HEK293T (cell line): ENCODE data around the gene MYOM3.
"Not testable (repeated sequence)": the region's sequence is repeated elsewhere in the genome, so short reads cannot be mapped to it uniquely, and the experiment has no call there.

Experiments used
- CTCF ChIA-PET: fragments of 350-600 bp; formaldehyde crosslinking; extraction: SDS; loops from one replicate; lab custom pipeline; 2021; ENCODE audit warnings: antibody characterized with exemption, inconsistent platforms; lab: Yijun Ruan, JAX
- POLR2A ChIA-PET: fragments of 350-600 bp; formaldehyde crosslinking; extraction: SDS; loops from one replicate; lab custom pipeline; 2020; ENCODE audit warnings: antibody characterized with exemption, inconsistent platforms; lab: Yijun Ruan, JAX
- DNase-seq: peaks from one replicate; pipeline ENCODE4 v3.0.0; 2012; ENCODE audit warnings: mixed read lengths; ENCODE audit errors: extremely low spot score
- ARNT ChIP-seq: fragments of 450-650 bp; IDR thresholded peaks from 2 replicates; pipeline ENCODE4 v1.6.1; 2017; ENCODE audit warnings: mild to moderate bottlenecking
- BHLHE40 ChIP-seq: fragments of 450-650 bp; IDR thresholded peaks from 2 replicates; pipeline ENCODE4 v1.6.1; 2016; ENCODE audit warnings: mild to moderate bottlenecking, moderate library complexity, borderline replicate concordance
- CTBP1 ChIP-seq: fragments of 450-650 bp; IDR thresholded peaks from 2 replicates; pipeline ENCODE4 v1.6.1; 2016; ENCODE audit warnings: borderline replicate concordance
- ELF4 ChIP-seq: fragments of 450-650 bp; IDR thresholded peaks from 2 replicates; pipeline ENCODE4 v1.6.1; 2017; ENCODE audit warnings: antibody characterized with exemption
- FOXA1 ChIP-seq: fragments of 450-650 bp; IDR thresholded peaks from 2 replicates; pipeline ENCODE4 v1.6.1; 2016; ENCODE audit warnings: mild to moderate bottlenecking
- FOXK2 ChIP-seq: fragments of 450-650 bp; IDR thresholded peaks from 2 replicates; pipeline ENCODE4 v1.6.1; 2016; ENCODE audit warnings: mild to moderate bottlenecking
- FOXM1 ChIP-seq: fragments of 450-650 bp; IDR thresholded peaks from 2 replicates; pipeline ENCODE4 v1.6.1; 2017; ENCODE audit warnings: mild to moderate bottlenecking, borderline replicate concordance
- HDGF ChIP-seq: fragments of 450-650 bp; IDR thresholded peaks from 2 replicates; pipeline ENCODE4 v1.6.1; 2017; ENCODE audit warnings: antibody characterized with exemption, borderline replicate concordance
- L3MBTL2 ChIP-seq: fragments of 450-650 bp; conservative IDR thresholded peaks from 2 replicates; pipeline ENCODE4 v1.6.1; 2016; ENCODE audit warnings: mild to moderate bottlenecking
- LEF1 ChIP-seq: fragments of 450-650 bp; IDR thresholded peaks from 2 replicates; pipeline ENCODE4 v1.6.1; 2017; ENCODE audit warnings: mild to moderate bottlenecking, borderline replicate concordance
- NFRKB ChIP-seq: fragments of 450-650 bp; IDR thresholded peaks from 2 replicates; pipeline ENCODE4 v1.6.1; 2016; ENCODE audit warnings: mild to moderate bottlenecking, moderate library complexity
- PKNOX1 ChIP-seq: fragments of 450-650 bp; IDR thresholded peaks from 2 replicates; pipeline ENCODE4 v1.6.1; 2016
- SP1 ChIP-seq: fragments of 450-650 bp; IDR thresholded peaks from 2 replicates; pipeline ENCODE4 v1.6.1; 2017
- SUZ12 ChIP-seq: fragments of 450-650 bp; IDR thresholded peaks from 2 replicates; pipeline ENCODE4 v1.6.1; 2016; ENCODE audit warnings: mild to moderate bottlenecking
- TARDBP ChIP-seq: fragments of 450-650 bp; IDR thresholded peaks from 2 replicates; pipeline ENCODE4 v1.6.1; 2016
- ZNF384 ChIP-seq: fragments of 450-650 bp; IDR thresholded peaks from 2 replicates; pipeline ENCODE4 v1.6.1; 2016

MYOM3 gene

GRCh38 chr1:24018611-24019580, 93.0 kb downstream of the MYOM3 start:
- ChIA-PET CTCF (interaction anchor here (1.3 kb wide), 1 partner anchor 9 kb away, joined by 3 read pairs; no protein-coding TSS in a partner anchor), POLR2A (interaction anchor here (1.1 to 2.2 kb wide), 3 partner anchors 9 to 43 kb away, joined by 3 to 14 read pairs (median 4); partner anchors contain the start of gene SRSF10)
- TF ChIP-seq LEF1 (no peak), L3MBTL2 (peak; percentile 38; the same call in 1 of the 2 replicates)
- peak; percentile 88 for DNase-seq

- POLR2A ChIA-PET, result interaction anchor here (1.3 to 2.2 kb wide), 3 partner anchors 35 to 56 kb away, joined by 3 to 8 read pairs (median 4); partner anchors contain the start of genes PNRC2 and SRSF10
- DNase-seq, result no peak
- CTCF ChIA-PET, result interaction anchor here (1.8 kb wide), 1 partner anchor 13 kb away, joined by 4 read pairs; no protein-coding TSS in a partner anchor
- no peak for TF ChIP-seq LEF1
- TF ChIP-seq HDGF, result no peak
- TF ChIP-seq CTBP1, result no peak
- TF ChIP-seq PKNOX1, result no peak
- TF ChIP-seq L3MBTL2, result no peak
- no peak for TF ChIP-seq NFRKB
Measured at GRCh38 chr1:24015221-24016210, 96.4 kb downstream of the MYOM3 start.

- POLR2A ChIA-PET, result not testable (repeated sequence)
- CTCF ChIA-PET, result interaction anchor here (0.7 kb wide), 1 partner anchor 9 kb away, joined by 3 read pairs; no protein-coding TSS in a partner anchor
Measured at GRCh38 chr1:24012878-24013277, 99.1 kb downstream of the MYOM3 start.

GRCh38 chr1:24010650-24011049, 101.3 kb downstream of the MYOM3 start:
- TF ChIP-seq L3MBTL2, result no peak
- no peak for TF ChIP-seq FOXA1
- TF ChIP-seq TARDBP, result no peak
- no peak for TF ChIP-seq LEF1
- TF ChIP-seq ARNT, result no peak
- no peak for TF ChIP-seq FOXK2
- TF ChIP-seq ELF4, result no peak
- TF ChIP-seq BHLHE40, result no peak

More at GRCh38 chr1:24012878-24013277, 99.1 kb downstream of the MYOM3 start:
- DNase-seq, result not testable (repeated sequence)

GRCh38 chr1:24009406-24009805, 102.5 kb downstream of the MYOM3 start:
- ChIA-PET POLR2A (interaction anchor here (1.4 to 2.6 kb wide), 3 partner anchors 28 to 50 kb away, joined by 4 to 18 read pairs (median 8); partner anchors contain the start of genes PNRC2 and SRSF10), CTCF (interaction anchor here (0.7 to 1.2 kb wide), 2 partner anchors 18 to 34 kb away, joined by 3 read pairs; no protein-coding TSS in a partner anchor)
- DNase-seq, result no peak

More at GRCh38 chr1:24010650-24011049, 101.3 kb downstream of the MYOM3 start:
- DNase-seq, result no peak
- ChIA-PET CTCF (no interaction called here), POLR2A (interaction anchor here (2.0 kb wide), 1 partner anchor 30 kb away, joined by 11 read pairs; the partner anchor contains the start of gene SRSF10)

GRCh38 chr1:24008574-24009184, 103.3 kb downstream of the MYOM3 start:
- DNase-seq, result peak; percentile 37
- POLR2A ChIA-PET, result interaction anchor here (1.4 to 2.6 kb wide), 3 partner anchors 28 to 49 kb away, joined by 4 to 18 read pairs (median 8); partner anchors contain the start of genes PNRC2 and SRSF10
- TF ChIP-seq ZNF384, result peak; percentile 86
- CTCF ChIA-PET, result interaction anchor here (1.2 kb wide), 1 partner anchor 33 kb away, joined by 3 read pairs; no protein-coding TSS in a partner anchor

More at GRCh38 chr1:24009406-24009805, 102.5 kb downstream of the MYOM3 start:
- TF ChIP-seq PKNOX1 (peak; percentile 95), FOXA1 (no peak), CTBP1 (peak; percentile 31; the same call in 1 of the 2 replicates), SP1 (no peak)

- DNase-seq, result no peak
- TF ChIP-seq SUZ12, result no peak
- TF ChIP-seq FOXA1, result no peak
- TF ChIP-seq PKNOX1, result no peak
- no peak for TF ChIP-seq BHLHE40
- TF ChIP-seq TARDBP, result no peak
- TF ChIP-seq SP1, result no peak
- no peak for TF ChIP-seq ELF4
- TF ChIP-seq FOXK2, result no peak
- TF ChIP-seq ARNT, result no peak
- no peak for TF ChIP-seq FOXM1
- no peak for TF ChIP-seq L3MBTL2
- TF ChIP-seq LEF1, result no peak
- no peak for TF ChIP-seq ZNF384
- no peak for TF ChIP-seq NFRKB
- no peak for TF ChIP-seq CTBP1
- ChIA-PET CTCF (interaction anchor here (0.7 kb wide), 1 partner anchor 36 kb away, joined by 4 read pairs; no protein-coding TSS in a partner anchor), POLR2A (no interaction called here)
Measured at GRCh38 chr1:24007079-24007478, 104.9 kb downstream of the MYOM3 start.
